Stimulated activated CD8-positive, alpha-beta memory T cell treated with anti-CD3 and anti-CD28 coated beads, Interleukin-4, amount 100 ng/mL, for 4 hours (primary cell): ENCODE measurements around the gene MAP4K2.
"Not testable (repeated sequence)": the region's sequence is repeated elsewhere in the genome, so short reads cannot be mapped to it uniquely, and the experiment has no call there.

ENCODE experiments used
- DNase-seq, 2 donors: peaks; one replicate each; pipeline ENCODE4 v3.0.0-alpha.2; 2020; ENCODE audit warnings: low read depth in 2 of 2, low spot score in 1 of 2

MAP4K2 gene

GRCh38 chr11:64838600-64839334 lies 35.8 kb upstream of the MAP4K2 start:
- no peak for DNase-seq

GRCh38 chr11:64837887-64838351 lies 34.9 kb upstream of the MAP4K2 start:
- no peak for DNase-seq

- no peak for DNase-seq
Observed at GRCh38 chr11:64836448-64837072, 33.5 kb upstream of the MAP4K2 start.

- no peak for DNase-seq
Observed at GRCh38 chr11:64835616-64836447, 32.8 kb upstream of the MAP4K2 start.

- no peak for DNase-seq
Observed at GRCh38 chr11:64834723-64835615, 32.0 kb upstream of the MAP4K2 start.

- DNase-seq: no peak
Observed at GRCh38 chr11:64834031-64834722, 31.2 kb upstream of the MAP4K2 start.

- no peak for DNase-seq
Observed at GRCh38 chr11:64833509-64833908, 30.5 kb upstream of the MAP4K2 start.

GRCh38 chr11:64833198-64833502 lies 30.1 kb upstream of the MAP4K2 start:
- no peak for DNase-seq

- DNase-seq: no peak
Observed at GRCh38 chr11:64832467-64833197, 29.6 kb upstream of the MAP4K2 start.

- no peak for DNase-seq
Observed at GRCh38 chr11:64831411-64831891, 28.4 kb upstream of the MAP4K2 start.

- no peak for DNase-seq
Observed at GRCh38 chr11:64829536-64830251, 26.7 kb upstream of the MAP4K2 start.

GRCh38 chr11:64827451-64827839 lies 24.4 kb upstream of the MAP4K2 start:
- no peak for DNase-seq

GRCh38 chr11:64826578-64827450 lies 23.8 kb upstream of the MAP4K2 start:
- DNase-seq: no peak

GRCh38 chr11:64826062-64826461 lies 23.0 kb upstream of the MAP4K2 start:
- no peak for DNase-seq

- no peak for DNase-seq
Observed at GRCh38 chr11:64823568-64824119, 20.6 kb upstream of the MAP4K2 start.

- DNase-seq: no peak
Observed at GRCh38 chr11:64817476-64817875, 14.5 kb upstream of the MAP4K2 start.

GRCh38 chr11:64815433-64815832 lies 12.4 kb upstream of the MAP4K2 start:
- not testable (repeated sequence) for DNase-seq

- no peak for DNase-seq
Observed at GRCh38 chr11:64814712-64815187, 11.7 kb upstream of the MAP4K2 start.
